ENCODE data around the gene PEX7. TPM values are rescaled to one million over a fixed set of nuclear protein-coding genes. Genes with fewer than 3 reads are reported as not detected.

Gene PEX7
- total and polyA plus RNA-seq, 2 experiments from 2014 or later = 11.8 to 13.5 TPM

GRCh38 chr6:136962661-136963060 lies 140.3 kb downstream of the PEX7 start:
- H3K4me3 Mint-ChIP-seq = no peak overlapping the region
- ATAC-seq (no peak), DNase-seq (ENCODE audit: low spot score) (peak; percentile 56)
- no peaks in the 10 kb centered on the region for H3K9me2 ChIP-seq (ENCODE audit: insufficient read depth)
- H3K36me3 ChIP-seq (ENCODE audit: insufficient read depth) = no peaks in the 10 kb centered on the region
- no peak for TF ChIP-seq STAT1 (IDR thresholded peaks at IDR 0.05; ENCODE audit: unreplicated experiment)
- no peak for TF ChIP-seq EZH2phosphoT487 (IDR thresholded peaks at IDR 0.05; ENCODE audit: unreplicated experiment)
- TF ChIP-seq POLR2AphosphoS5 (IDR thresholded peaks at IDR 0.05; ENCODE audit: low read depth) = no peak
- H3K4me3 ChIP-seq = no peak overlapping the region
- no peaks in the 10 kb centered on the region for H3F3A ChIP-seq (replicated peaks; ENCODE audit: low read depth)
- no peaks in the 10 kb centered on the region for H3K27me3 ChIP-seq (ENCODE audit: insufficient read depth)
- H3K27ac ChIP-seq (ENCODE audit: low read depth) = no peak overlapping the region
- H4K20me1 ChIP-seq (replicated peaks; ENCODE audit: insufficient read depth) = no peaks in the 10 kb centered on the region
- no peak overlapping the region for H3K27ac Mint-ChIP-seq
- peaks cover 9% of the 10 kb centered on the region for H3K27me3 Mint-ChIP-seq (ENCODE audit: insufficient read depth, low read depth, poor library complexity)
- no peaks in the 10 kb centered on the region for H3K36me3 Mint-ChIP-seq (ENCODE audit: low read depth)
- no peak overlapping the region for H2AFZ ChIP-seq
- H3K4me1 Mint-ChIP-seq = peaks cover 33% of the 10 kb centered on the region
- H3K9me3 Mint-ChIP-seq = no peaks in the 10 kb centered on the region
- H3K4me1 ChIP-seq (ENCODE audit: insufficient read depth) = peaks cover 41% of the 10 kb centered on the region
- no peaks in the 10 kb centered on the region for H3K79me2 ChIP-seq (replicated peaks; ENCODE audit: insufficient read depth)
- no peak overlapping the region for H3K4me2 ChIP-seq

- Histone ChIP-seq H3K4me3 (no peak overlapping the region), H3K79me2 (replicated peaks; ENCODE audit: insufficient read depth) (no peaks in the 10 kb centered on the region), H2AFZ (no peak overlapping the region), H3K27me3 (ENCODE audit: insufficient read depth) (no peaks in the 10 kb centered on the region), H3F3A (replicated peaks; ENCODE audit: low read depth) (no peaks in the 10 kb centered on the region), H3K9me2 (ENCODE audit: insufficient read depth) (no peaks in the 10 kb centered on the region), H3K4me2 (no peak overlapping the region), H3K36me3 (ENCODE audit: insufficient read depth) (no peaks in the 10 kb centered on the region), H3K27ac (ENCODE audit: low read depth) (no peak overlapping the region), H4K20me1 (replicated peaks; ENCODE audit: insufficient read depth) (no peaks in the 10 kb centered on the region), H3K4me1 (ENCODE audit: insufficient read depth) (peaks cover 36% of the 10 kb centered on the region)
- DNase-seq (ENCODE audit: low spot score) (no peak), ATAC-seq (no peak)
- Mint-ChIP-seq H3K4me3 (no peak overlapping the region), H3K4me1 (peaks cover 29% of the 10 kb centered on the region), H3K27ac (no peak overlapping the region), H3K36me3 (ENCODE audit: low read depth) (no peaks in the 10 kb centered on the region), H3K27me3 (ENCODE audit: insufficient read depth, low read depth, poor library complexity) (peaks cover 7% of the 10 kb centered on the region), H3K9me3 (no peaks in the 10 kb centered on the region)
- TF ChIP-seq POLR2AphosphoS5 (IDR thresholded peaks at IDR 0.05; ENCODE audit: low read depth) (no peak), ZNF462 (CRISPR knock-in tag; IDR thresholded peaks at IDR 0.05) (no peak), ZNF331 (CRISPR knock-in tag; IDR thresholded peaks at IDR 0.05; ENCODE audit: low read depth) (no peak), REST (IDR thresholded peaks at IDR 0.05; ENCODE audit: unreplicated experiment) (no peak), EZH2phosphoT487 (IDR thresholded peaks at IDR 0.05; ENCODE audit: unreplicated experiment) (no peak), ETS1 (IDR thresholded peaks at IDR 0.05) (no peak), CREB1 (CRISPR knock-in tag; IDR thresholded peaks at IDR 0.05; ENCODE audit: low read depth) (no peak), EZH2 (IDR thresholded peaks at IDR 0.05; ENCODE audit: low read depth, unreplicated experiment) (no peak)
Measured at GRCh38 chr6:136963259-136963658, 140.9 kb downstream of the PEX7 start.
